Smooth muscle cell of the brain vasculature (primary cell): ENCODE data around the gene PHF13.
"Not testable (repeated sequence)": the region's sequence is repeated elsewhere in the genome, so short reads cannot be mapped to it uniquely, and the experiment has no call there.

Source experiments
- DNase-seq: peaks from one replicate; pipeline ENCODE4 v3.0.0-alpha.2; 2012; ENCODE audit warnings: low read depth, low spot score

Gene PHF13

GRCh38 chr1:6586404-6586816 lies 27.1 kb upstream of the PHF13 start:
- DNase-seq = no peak

DNA sequence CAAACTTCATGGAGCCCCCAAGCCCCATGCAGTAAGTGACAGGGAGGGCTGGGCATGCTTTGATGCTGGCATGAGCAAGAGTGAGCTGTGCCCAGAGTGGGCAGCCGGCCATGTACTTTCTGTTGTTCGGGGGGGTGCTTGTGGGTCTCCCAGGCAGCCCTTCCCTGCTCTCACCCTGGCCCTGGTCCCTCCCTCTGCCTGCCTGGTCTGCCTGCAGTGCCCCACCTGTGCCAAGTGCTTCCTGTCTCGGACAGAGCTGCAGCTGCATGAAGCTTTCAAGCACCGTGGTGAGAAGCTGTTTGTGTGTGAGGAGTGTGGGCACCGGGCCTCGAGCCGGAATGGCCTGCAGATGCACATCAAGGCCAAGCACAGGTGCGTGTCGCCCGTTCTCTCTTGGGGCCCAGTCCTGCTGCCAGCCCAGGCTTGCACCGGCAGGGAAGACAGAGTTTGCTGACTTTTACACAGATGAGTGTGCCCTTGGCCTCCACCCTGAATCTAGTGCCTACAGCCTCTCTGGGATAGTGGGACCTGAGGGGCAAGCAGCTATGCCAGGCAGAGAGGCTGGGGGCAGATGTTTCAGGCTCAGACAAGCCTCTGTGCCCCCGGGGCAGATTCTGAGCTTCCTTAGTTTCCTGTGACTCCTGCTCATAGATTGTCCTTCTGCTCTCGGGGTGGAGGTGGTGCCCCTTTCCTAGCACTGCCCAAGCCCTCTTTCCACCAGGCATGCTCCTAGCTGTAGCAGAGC lies 26.1 kb upstream of the PHF13 start:
- DNase-seq = no peak

GRCh38 chr1:6588128-6588892 lies 25.2 kb upstream of the PHF13 start:
- DNase-seq = no peak

DNA sequence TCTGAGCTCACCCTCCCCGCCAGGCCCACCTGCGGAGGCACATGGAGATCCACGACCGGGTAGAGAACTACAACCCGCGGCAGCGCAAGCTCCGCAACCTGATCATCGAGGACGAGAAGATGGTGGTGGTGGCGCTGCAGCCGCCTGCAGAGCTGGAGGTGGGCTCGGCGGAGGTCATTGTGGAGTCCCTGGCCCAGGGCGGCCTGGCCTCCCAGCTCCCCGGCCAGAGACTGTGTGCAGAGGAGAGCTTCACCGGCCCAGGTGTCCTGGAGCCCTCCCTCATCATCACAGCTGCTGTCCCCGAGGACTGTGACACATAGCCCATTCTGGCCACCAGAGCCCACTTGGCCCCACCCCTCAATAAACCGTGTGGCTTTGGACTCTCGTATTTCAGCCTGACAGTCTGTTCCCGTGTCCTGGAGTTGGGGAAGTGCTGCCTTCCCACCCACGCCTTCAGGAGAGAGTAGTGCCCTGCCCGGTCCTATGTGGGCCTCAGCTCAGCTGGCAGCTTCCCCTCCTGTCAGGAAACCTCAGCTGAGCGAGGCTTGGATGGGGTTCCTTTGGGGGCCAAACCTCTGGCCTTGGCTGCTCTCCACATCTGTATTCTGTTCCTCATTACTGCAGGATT lies 24.5 kb upstream of the PHF13 start:
- no peak for DNase-seq

GRCh38 chr1:6590046-6590445 lies 23.5 kb upstream of the PHF13 start:
- no peak for DNase-seq

- DNase-seq = no peak
These were observed 22.3 kb upstream of the PHF13 start for GRCh38 chr1:6591222-6591621.

- no peak for DNase-seq
These were observed 21.9 kb upstream of the PHF13 start for GRCh38 chr1:6591644-6592043.

DNA sequence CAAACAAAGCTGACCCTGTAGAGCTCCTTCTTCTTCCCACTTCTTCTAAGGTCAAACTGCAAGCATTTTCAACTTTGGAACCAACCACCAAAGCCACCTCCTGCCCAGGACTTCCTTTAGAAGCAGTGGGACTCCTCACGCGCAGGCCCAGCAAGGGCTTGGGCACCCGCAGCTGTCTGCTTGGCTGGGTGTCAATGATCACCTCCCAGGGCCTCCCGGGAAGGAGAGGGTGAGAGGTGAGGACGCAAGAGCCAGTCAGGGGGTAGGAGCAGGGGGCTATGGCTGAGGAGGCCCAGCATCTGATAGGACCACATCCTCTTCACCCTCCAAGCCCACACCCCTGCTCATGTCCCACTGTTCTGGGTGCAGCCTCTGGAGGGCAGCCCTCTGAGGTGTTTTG lies 21.1 kb upstream of the PHF13 start:
- DNase-seq = no peak

GRCh38 chr1:6592865-6593593 lies 20.5 kb upstream of the PHF13 start:
- no peak for DNase-seq

GRCh38 chr1:6593810-6594209 lies 19.7 kb upstream of the PHF13 start:
- DNase-seq = no peak

DNA sequence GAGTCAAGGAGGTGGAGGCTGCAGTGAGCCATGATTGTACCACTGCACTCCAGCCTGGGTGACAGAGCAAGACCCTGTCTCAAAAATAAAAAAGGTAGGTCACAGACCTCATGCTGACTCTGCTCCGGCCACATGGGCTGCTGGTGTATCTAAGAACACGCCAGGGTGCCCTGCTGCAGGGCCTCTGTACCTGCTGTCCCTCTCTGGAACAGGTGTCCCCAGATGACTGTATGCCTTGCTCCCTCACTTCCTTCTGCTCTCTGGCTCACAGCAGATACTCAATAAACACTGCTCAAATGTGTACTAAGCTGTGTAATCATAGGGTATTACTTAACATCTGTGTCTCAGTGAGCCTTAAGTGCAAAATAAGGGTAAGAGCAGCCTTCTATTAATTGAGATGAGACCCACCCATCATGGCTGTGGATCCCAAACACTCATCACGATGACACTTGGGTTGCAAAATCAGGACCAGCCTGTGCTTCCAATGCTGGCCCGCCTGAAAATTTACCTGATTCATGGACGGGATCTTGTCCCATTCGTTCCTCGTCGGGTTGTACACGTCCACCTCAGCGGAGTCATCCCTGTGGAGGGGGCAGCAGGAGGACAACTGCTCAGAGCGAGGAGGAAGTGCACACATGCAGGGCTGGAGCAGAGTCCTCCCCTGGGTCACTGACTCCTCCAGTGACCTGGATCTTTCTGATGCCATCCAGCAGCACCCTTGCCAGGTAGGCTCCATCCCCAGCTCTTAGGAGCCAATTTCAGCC lies 18.4 kb upstream of the PHF13 start:
- no peak for DNase-seq

DNA sequence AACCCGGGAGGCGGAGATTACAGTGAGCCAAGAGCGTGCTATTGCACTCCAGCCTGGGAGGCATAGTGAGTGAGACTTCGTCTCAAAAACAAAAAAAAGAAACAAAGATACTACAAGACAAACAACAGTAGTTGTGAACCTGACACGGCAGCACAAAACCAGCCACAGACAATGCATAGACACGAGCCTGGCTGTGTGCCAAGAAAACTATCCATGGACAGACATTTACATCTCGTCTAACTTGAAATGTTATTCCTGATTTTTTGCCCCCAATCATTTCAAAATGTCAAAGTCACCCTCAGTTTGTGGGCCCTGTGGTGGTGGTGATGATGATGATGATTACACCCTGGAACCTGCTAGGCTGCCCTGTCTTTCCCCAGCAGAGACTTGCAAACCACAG lies 17.2 kb upstream of the PHF13 start:
- no peak for DNase-seq

DNA sequence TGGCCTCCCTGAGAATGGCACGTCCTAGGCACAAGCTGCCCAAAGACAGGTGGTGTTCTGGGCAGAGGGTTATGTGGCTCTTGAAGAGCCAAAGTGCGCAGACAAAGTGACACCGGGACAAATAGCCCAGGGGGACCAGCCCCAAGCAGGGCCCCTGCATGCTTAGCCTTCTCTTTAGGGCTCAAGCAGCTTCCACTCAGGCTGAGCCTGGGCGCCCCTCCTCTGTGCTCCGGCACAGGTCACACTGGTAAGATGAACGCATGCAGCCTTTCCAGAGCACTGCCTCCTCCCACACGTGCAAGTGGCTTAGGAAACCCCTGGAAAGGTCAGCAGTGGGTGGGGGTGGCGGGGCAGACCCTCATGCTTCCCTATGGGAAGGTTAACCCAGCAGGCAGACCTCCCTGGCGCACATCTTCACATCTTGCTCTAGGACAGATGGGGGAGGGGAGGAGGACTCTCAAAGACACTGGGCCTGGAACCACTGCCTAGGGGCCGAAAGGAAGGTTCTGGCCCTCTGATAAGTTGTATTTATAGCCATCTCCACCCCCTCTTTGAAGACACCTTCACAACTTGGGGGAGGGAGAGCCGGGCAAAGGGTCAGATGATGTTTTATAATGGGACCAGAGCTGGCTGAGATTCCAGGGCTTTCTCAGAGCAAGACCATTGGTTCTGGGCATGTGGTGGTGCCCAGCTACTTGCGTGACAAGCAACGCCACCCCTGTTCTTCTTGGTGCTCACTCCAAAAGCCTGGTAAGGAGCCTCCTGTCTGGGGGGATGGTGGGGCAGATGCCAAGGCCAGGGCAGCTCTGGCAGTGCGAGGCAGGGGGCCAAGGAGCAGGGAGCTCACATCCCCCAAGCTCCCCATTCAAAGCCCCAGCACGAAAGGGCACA lies 16.4 kb upstream of the PHF13 start:
- DNase-seq = no peak

DNA sequence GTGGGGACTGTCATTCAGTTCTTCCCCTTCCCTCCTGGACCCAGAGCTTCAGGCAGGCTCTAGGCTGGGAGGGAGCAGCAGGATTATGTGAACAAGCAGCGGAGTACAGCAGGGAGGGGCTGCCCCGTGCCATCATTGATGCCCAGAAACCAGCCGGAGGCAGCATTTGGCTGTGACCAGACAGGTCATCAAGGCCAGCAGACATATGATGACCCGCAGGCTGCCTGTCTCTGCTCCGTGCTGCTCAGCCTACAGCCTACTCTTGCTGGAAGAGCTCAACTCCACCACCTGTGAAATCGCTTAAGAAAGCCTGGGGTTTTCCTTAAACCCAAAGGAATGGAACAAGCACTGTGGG lies 15.8 kb upstream of the PHF13 start:
- no peak for DNase-seq

GRCh38 chr1:6599141-6599975 lies 14.2 kb upstream of the PHF13 start:
- no peak for DNase-seq

DNA sequence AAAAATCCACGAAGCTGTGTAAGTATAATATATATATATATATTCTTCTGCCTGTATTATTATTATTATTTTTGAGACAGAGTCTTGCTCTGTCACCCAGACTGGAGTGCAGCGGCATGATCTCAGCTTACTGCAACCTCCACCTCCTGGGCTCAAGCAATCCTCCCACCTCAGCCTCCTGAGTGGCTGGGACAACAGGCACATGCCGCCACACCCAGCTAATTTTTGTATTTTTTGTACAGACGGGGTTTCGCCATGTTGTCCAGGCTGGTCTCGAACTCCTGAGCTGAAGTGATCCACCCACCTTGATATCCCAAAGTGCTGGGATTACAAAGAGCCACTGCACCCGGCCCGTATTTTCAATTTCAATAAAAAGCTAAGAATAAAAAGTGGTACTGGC lies 13.5 kb upstream of the PHF13 start:
- not testable (repeated sequence) for DNase-seq

DNA sequence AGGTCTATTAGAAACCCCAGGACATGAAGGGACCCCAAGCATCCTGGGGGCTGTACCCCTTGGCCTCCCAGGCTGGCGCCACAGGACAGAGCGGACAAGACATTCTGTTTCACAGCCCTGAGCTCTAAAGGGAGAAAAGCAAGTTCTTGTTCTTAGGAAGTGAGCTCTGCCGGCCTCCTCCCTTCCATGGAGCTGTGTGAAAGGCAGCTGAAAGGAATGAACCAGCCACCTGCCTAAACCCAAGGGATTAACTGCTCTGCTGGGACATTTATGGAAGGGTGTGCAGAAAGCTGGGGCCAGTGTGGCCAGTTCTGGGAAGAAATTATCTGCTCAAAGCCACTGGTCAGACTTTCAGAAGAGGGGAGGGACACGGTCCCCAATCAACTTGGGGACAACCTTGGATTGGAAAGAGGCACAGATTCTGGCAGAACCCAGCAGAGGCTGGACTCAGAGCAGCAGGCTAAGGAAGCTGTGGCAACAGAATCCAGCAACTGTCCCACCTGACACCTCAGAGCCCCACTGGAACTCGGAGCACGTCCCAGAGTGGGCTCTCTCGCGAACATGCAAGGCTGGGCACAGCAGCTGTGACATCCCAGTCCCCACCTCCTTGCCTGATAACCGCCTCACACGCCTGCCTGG lies 13.0 kb upstream of the PHF13 start:
- DNase-seq = no peak

GRCh38 chr1:6601049-6601922 lies 12.2 kb upstream of the PHF13 start:
- no peak for DNase-seq
